Stimulated activated CD4-positive, alpha-beta T cell treated with anti-CD3 and anti-CD28 coated beads, Interleukin-1b, Interleukin-23, amount 100 ng/mL, for 48 hours (primary cell): Measurements from ENCODE around the gene LMF2.
A peak's percentile ranks its signal among the peaks of the same experiment; 100 is the strongest.
"Not testable (repeated sequence)": the region's sequence is repeated elsewhere in the genome, so short reads cannot be mapped to it uniquely, and the experiment has no call there.

ENCODE experiments used
- DNase-seq: peaks from one replicate; pipeline ENCODE4 v3.0.0-alpha.2; 2020

The LMF2 gene

DNA sequence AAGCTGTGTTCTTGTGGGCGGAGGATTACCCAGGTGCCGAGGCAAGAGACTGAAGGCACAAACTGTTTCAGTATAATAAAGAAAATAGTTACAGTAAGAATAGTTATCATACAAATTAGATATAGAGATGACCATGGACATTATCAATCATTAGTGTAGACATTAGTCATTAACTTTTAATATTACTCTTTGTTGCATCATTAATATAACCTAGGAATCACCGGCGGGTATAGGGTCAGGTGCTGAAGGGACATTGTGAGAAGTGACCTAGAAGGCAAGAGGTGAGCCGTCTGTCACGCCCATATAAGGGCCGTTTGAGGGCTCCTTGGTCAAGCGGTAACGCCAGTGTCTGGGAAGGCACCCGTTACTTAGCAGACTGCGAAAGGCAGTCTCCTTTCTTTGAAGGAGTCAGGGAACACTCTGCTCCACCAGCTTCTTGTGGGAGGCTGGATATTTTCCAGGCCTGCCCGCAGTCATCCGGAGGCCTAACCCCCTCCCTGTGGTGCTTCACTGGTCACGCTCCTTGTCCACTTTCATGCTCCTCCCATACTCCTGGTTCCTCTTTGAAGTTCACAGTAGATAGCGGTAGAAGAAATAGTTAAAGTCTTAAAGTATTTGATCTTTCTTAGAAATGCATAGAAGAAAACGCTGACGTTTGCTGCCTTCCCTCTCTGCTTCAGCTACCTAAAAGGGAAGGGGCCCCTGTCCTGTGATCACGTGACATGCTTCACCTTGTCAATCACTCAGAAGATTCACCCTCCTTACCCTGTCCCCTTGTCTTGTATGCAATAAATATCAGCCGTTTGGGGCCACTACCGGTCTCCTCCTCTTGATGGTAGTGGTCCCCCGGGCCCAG, 26.6 kb upstream of the LMF2 start:
- not testable (repeated sequence) for DNase-seq

DNA sequence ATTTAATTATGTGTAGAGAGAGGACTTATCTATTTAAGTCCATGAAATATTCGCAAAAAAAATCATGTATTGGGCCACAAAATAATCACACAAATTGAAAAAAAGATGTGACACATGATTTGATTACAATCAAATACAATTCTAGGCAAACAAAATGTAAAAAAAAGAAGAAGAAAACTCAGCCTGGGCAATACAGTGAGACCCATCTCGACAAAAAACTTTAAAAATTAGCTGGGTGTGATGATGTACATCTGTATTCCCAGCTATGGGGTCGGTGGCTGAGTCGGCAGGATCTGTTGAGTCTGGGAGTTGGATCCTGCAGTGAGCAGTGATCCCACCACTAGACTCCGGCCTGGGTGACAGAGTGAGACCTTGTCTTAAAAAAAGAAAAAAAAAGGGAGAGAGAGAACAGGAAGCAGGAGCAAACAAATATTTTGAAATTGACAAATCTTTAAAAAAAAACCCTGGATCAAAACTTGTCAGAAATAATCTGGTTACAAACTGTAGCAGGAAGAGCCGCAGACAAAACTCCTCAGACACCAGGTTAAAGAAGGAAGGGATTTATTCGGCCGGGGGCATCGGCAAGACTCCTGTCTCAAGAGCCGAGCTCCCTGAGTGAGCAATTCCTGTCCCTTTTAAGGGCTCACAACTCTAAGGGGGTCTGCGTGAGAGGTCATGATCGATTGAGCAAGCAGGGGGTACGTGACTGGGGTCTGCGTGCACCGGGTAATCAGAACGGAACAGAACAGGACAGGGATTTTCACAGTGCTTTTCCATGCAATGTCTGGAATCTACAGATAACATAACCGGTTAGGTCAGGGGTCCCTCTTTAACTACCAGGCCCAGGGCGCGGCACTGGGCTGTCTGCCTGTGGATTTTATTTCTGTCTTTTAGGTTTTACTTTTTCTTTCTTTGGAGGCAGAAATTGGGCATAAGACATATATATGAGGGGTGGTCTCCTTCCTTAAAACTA, 25.6 kb upstream of the LMF2 start:
- DNase-seq: no peak

DNA sequence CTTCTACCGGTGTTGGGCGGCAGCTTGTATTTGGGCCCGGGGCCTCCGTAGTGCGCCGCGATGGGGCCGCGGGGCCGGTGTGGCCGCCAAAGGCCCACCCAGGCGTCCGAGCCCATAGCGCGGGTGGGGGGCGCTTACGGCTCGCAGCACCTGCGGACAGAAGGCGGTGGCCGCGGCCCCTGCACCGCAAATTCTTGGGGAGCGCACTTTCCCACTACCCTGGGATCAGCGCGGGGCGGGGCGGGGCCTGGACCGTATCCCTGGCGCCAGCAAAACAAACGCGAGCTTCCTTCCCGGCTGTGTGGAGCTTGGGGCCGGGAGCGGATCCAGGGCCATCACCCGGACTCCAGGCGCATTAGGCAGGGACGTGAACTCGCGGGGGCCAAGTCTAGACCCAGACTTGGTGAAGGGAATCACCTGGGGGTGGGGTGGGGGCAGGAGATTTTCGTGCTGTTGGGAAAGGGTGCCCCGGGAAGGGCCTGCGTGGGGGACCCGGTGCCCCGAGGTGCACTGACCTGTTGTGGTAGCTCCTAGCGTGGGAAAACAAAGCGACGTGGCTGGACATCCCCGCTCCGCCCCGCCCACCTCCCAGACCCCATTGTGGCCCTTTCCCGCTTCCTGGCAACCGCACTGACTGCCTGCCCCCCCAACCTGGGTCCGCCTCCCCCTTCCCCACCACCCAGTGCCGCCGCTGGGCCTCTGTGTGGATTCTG, 24.6 kb upstream of the LMF2 start:
- DNase-seq: no peak

DNA sequence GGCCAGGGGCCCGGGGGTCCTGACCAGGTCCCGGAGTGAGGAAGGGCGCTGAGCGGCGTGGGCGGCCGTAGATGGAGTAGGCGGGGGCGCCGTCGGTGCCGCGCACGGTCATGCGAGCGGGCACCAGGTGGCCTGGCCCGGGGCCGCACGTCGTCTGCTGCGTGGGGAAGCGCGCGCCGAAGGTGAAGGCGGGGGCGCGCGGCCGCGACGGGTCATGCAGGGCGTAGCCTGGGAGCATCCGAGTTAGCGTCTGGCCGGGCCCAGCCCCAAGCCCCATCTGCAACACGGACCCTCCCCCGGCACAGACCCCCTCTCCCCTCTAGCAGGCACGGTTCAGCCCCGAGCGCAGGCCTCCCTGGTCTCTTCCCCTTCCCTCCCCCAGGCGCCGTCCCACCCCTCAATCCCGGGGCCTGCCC, 24.1 kb upstream of the LMF2 start:
- DNase-seq: peak; percentile 75

DNA sequence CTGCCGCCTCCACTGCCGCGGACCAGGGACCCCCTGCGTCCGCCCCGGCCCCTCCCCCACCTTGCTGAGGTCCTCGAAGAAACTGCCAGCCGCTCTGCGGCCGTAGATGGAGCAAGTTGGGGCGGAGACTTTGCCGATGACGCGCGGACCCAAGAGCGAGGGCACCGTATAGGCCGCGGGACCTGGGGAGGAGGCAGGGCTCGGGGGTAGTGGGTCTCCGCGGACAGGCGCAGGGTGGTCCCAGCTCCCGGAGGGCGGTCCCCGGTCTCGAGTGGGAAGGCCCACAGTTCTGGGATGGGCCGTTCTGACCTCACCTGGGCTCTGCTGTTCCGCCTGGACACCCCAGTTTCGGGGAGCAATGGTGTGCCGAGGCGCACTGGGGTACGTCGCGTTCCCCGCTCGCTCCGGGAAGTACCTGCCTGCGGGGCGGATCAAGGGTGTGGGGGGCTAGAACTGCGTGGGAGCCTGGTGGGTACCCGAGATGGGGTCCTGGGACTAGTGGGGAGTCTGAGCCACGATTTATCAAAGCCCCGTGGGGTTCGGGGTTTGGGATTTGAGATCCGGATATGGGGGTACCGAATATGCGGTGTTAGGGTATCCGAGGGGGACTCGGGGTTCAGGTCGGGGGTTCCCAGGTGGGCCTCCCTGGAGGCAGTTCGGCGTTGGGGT, 23.5 kb upstream of the LMF2 start:
- DNase-seq: peak; percentile 86

DNA sequence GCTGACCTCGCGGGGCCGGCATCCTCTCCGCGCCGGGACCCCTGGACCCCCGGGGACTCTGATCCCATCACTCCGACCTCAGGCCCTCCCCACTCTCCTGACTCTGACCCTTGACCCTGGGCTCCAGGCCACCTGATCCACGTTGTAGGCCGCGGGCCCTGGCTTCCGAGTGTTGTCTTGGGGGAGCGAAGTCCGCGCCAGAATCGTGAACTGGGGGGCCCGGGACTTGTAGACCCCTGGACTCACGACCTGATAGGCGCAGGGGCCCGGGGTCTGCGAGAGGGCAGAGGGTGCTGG, 23.0 kb upstream of the LMF2 start:
- DNase-seq: peak; percentile 47

DNA sequence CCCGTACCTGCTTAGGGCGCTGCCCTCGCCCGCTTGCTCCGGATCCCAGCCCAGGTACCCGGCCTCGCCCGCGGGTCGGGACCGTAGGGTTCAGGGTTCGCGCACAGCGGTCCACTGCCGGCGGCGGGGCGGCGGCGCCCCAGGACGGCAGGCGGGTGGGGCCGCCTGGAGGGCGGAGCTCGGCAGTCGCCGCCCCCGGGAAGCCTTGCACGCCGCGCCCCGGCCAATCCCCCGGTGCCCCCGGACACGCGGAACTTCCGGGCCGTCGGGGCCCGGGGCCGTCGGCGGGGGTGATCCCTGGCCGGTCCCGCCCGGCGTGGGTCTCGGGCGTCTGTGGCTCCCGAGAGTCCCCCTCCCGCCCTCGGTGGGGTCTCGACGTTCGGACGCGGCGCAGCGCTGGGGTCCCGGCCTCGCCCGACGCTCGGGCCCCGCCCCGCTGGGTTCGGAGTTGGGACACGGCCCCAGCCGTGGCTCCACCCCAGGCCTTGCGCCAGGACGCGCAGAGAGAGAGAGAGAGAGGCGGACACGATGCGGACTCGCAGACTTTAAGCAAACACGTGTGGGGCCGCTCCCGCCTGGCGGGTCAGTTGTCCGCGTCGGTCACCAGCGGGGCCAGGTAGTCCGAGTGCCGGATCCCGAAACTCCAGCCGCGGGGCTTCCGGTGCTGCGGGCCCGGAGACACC, 22.5 kb upstream of the LMF2 start, which contains the start of gene TYMP:
TYMP (minus strand) TSS at position 116 of the 683 bp plus-strand sequence. CDS start 303 bp downstream, outside the sequence.
- DNase-seq: peak; percentile 64

DNA sequence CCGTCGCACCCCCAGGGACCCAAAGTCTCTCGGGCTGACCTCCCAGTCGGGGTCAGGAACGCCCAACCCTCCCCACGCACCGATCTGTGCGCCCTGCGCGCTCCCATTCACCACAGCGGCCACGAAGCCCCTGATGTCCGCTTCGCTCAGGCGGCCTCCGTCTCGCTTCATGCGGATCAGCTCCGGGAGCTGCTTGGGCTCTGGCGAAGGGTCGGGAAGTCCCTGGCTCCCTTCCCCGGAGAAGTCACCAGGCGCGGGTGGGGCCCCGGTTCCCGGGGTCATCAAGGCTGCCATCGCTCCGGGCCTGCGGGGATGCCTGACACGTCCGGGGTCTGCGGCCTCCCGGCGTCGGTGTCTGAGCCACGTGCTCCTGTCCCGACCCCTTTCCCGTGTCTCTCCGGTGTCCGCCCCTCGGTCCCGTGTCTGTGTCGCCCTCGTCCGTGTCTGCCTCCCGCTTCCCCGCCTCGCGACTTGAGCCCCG, 22.0 kb upstream of the LMF2 start:
- no peak for DNase-seq

DNA sequence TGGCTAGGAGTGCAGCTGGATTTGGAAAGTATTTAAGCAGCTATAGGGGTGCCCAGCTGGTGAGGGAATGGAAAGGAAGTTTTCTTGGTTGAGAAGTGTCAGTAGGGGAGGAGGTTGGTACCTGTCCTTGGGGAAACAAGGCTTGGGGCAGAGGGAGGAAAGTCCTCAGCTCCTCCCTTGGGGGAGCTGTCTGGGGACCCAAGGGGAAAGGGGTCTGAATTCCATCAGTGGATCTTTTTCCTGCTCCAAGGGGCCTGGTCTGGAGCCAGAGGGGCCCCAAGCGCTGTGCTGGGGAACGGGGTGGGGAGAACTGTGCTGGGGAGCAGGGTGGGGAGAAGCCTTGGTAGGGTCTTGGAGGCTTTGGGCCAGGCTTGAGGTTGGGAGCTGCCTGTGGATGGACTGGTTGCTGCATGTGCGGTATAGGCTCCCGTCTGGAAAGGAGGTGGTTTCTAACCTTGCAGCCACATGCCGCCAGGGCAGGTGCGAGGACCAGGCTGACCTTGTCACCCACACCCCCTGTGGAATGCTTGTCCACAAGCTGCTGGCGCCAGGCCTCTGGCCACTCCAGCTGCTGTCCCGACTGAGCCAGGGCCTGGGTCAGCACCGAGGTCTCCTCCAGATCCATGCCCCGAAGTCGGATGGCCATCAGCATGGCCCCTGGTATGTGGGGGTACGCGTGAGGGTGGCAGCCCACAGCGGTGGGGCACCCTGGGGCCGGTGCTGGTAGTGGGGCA, 21.3 kb upstream of the LMF2 start:
- DNase-seq: no peak

DNA sequence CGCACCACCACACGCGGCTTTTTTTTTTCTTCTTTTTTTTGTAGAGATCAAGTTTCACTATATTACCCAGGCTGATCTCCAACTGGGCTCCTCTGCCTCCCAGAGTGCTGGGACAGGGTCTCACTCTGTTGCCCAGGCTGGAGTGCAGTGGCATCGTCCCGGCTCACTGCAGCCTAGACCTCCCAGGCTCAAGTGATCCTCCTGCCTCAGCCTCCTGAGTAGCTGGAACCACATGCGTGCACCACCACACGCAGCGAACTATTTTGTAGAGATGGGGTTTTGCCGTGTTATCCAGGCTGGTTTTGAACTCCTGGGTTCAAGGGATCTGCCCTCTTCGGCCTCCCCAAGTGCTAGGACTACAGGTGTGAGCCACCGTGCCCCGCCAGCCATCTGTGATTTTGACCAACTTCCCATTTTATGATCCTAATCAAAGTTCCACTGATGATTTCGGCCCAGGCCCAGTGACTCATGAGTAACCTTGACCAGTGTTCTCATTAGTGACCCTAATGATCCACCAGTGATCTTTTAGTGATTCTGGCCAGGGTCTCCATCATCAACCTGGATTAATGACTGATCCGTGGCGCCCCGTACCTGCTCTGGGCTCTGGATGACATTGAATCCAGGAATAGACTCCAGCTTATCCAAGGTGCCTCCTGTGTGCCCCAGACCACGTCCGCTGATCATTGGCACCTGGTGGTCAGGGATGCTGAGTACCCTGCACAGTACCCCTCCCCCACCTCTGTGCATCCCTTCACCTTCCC, 20.6 kb upstream of the LMF2 start:
- DNase-seq: no peak

DNA sequence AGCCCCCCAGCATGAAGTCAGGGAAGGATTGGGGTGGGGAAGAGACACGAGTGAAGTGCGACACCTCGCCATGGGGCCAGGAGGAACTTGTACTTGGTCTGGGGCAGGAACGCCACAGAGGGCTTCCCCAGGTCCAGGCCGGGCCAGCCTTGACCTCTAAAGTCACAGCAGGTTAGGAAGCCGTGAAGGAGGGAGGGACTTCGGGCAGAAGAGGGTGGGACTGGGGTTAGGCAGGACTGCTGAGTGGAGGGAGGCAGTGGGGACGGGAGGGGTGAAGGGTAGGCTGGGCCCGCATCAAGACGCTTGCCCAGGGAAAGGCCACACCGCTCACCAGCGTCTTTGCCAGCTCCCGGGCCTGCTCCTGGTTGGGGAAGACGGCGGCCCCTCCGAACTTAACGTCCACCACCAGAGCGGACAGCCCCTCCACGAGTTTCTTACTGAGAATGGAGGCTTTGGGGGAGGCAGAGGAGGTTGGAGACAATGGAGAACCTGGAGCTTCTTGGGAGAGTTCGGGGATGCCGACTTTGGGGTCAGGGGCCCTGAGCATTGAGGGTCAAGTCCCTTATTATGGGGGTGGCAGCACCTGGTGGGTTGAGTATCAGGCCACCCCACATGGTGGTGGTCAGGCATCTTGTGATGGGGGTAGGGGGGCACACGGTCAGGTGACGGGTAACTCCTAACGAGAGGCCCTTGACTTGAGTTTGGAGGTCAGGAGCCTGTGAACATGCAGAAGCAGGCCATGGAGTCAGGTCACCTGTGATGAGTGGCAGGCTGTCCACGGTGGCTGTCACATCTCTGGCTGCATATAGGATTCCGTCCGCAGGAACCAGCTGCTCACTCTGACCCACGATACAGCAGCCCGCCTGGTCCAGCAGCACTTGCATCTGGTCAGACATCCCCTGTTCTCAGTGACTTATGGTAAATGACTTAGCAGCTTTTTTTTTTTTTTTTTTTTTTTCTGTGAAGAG, 19.6 kb upstream of the LMF2 start:
- DNase-seq: peak; percentile 55

DNA sequence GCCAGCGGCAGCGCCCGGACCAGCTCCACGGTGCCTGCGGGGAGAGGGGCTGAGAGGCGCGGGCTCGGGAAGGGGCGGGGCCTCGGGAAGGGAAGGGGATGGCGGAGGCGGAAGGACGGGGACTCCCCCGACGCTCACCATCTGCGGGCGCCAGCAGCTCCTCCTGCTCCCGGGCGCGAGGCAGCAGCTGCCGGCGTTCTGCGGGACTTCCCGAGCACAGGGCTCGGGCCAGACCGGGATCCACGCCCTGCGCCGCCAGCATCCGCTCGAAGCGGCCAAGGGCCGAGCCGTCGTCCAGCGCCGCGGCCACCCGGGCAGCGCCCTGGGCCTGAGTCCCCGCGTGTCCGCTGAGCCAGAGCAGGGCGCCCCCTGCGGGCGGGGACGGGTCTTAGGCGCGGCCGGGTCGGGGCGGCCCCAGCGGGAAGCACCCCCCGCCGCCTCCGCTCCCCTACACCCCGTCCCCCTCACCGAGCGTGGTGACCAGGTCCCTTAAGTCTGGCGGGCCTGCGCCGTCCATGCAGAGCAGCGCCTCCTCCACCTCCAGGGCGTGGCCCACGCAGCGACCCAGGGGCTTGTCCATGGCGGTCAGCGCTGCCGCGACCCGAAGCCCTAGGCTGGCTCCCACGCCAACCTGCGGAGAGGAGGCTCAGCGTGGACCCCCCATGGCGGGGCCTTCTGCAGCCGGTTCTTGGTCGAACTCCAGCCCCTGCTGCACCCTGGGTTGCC, 18.8 kb upstream of the LMF2 start:
- DNase-seq: peak; percentile 91

DNA sequence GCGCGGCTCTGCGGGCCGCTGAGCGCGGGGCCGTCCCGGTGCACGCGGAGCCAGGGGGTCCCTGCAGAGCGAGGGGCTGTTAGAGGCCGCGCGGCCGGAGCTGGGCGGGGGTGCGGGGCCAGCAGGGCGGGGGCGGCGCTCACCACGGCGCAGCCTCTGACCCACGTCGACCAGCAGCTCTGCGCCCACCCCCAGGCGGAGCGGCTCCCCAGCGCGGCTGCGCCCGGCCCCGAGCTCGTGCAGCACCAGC, 18.3 kb upstream of the LMF2 start:
- no peak for DNase-seq

DNA sequence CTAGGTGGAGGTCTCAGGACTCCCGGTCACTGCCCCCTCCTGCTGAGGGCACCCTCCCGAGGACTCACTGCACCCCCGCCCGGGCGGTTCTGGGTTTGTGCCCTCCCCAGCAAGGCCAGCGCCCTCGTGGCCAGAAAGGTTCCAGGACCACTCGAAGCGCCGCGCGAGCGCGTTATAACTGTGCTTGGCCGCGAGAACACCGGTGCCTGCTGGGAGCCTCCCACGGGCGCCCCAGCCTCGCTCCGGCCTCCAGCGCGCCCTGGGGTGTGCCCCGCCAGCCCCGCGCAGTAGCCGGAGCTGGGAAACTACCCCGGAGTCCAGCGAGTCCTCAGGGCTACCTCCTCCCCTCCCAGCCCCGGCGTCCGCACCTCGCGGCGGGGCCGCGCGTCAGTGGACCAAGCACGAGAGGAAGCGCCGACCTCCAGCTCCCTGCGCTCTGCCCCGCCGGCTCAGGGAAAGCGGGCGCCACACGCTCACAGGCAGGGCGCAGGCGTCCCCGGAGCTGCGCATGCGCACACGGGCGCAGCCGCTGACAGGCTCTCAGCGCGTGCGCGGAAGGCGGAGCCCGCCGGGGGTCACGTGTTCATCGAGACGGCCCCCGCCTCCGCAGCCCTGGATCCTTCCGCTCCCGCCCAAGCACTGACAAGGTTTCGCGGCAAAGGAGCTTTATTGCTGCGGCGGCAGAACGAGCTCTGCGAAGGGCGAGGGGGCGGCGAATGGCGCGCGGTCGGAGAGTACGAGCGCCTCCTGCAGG, 17.8 kb upstream of the LMF2 start, which contains the start of gene SCO2:
SCO2 (minus strand) TSS at position 495 of the 754 bp plus-strand sequence. CDS start 1,187 bp downstream, outside the sequence.
- DNase-seq: peak; percentile 98

DNA sequence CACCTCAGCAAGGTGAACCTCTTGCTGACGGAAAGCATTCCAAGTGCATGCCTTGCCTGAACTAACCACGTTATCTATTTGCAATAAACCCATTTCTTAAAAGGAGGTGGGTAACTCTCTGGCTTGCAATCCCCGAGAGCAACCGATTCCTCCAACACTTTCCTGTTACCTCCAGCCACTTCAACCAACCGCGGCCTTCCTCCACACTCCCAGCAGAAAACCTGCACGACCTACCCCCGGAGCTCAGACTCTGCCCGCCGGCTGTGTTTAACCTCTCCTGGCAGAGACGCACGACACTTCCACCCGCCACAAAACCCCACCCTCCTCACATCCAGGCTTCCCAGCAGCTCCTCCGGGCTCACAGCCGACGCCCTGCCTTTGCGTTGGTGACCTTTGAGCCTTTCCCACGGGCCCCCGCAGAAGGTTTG, 17.2 kb upstream of the LMF2 start:
- no peak for DNase-seq

DNA sequence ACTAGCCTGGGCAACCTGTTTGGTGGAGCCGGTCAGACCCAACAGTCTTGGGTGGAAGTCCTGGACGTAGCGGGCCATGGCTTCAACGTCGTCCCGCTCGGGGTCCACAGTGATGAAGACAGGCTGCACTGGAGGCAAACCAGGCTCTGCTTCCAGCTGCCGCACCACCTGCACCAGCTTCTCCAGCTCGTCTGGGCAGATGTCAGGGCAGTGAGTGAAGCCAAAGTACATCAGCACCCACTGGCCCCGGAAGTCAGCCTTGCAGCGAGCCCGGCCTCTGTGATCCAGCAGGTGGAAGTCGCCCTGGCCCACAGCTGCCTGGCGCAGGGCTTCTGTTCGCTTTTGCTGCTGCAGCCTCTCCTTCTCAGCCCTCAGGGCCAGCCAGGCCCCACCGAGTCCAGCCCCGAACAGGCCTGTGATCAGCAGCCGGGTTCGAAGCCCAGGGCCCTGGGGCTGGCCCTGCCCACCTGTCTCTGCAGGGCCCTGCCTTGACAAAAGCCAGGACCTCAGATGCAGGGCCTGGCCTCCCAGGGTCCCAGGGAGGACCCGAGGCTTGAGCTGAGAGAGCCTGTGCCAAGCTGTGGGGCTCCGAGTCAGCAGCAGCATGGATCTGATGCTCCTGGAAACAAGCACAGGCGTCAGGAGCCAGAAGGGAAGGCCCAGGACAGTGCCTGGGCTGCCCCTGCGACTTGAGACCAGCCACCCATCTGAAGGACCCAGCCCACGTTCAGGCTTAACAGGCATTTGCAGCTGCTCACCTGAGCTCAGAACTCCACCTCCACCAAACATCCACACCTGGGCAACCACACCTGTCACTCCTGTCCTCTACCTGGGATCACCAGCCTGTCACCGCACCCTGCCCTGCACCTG, 16.5 kb upstream of the LMF2 start:
- no peak for DNase-seq

DNA sequence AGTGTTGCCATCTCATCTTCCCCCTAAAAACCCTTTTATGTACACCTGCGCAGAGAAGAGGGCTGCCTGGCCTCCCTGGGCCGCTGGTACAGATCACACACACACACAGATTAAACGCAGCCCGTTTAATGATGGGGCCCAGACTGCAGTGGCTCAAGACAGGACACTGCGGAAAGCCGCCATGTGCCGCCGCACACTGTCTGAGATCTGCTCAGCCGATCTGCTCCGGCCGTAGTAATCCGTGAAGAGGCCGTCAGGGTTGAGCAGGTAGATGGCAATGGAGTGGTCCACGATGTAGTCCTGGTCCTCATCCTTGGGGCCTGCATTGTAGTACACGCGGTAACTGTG, 15.9 kb upstream of the LMF2 start:
- no peak for DNase-seq
